Activated naive CD4-positive, alpha-beta T cell (primary cell): ENCODE results near the gene NIPA2.

Source experiments
- DNase-seq, 4 experiments: peaks; one replicate each; lab custom pipeline; 2025; lab: John Stamatoyannopoulos, UW

NIPA2 gene

DNA sequence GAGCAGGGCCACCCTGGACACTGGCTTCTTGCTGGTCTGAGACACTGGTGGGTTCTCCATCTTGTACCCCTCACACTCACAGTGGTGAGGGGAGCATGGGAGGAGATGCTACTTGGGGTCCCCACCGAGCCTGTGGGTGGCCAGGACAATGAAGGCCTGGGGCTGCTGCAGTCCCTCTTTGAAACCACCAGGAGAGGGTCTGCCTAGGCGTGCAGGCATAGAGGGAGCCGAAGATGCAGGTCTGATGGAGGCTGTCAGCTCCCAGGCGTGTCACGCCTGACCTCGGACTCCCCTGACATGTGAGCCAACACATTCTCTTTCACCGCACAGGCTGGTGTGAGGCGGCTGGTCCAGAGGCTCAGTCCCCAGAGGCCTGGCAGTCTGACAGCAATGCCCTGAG lies 39.1 kb downstream of the NIPA2 start:
- no peak for DNase-seq

DNA sequence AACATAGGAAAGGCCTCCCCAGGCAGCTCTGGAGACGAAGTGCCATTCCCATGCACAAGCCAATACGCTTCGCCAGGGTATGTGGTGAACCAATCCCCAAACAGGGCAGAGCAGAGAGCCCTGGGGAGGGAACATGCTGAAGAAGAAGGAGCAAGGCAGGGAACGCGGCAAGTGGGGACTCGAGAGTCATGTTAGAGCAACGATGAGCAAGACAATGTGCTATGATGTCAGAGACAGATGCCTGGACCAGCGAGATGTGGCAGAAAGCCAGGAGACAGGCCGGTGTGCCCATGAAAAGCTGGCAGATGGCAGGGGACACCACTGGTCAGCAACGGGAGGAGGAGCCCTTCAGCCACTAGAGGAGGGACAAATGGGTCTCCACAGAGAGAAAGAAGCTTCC lies 39.6 kb downstream of the NIPA2 start:
- DNase-seq = no peak

DNA sequence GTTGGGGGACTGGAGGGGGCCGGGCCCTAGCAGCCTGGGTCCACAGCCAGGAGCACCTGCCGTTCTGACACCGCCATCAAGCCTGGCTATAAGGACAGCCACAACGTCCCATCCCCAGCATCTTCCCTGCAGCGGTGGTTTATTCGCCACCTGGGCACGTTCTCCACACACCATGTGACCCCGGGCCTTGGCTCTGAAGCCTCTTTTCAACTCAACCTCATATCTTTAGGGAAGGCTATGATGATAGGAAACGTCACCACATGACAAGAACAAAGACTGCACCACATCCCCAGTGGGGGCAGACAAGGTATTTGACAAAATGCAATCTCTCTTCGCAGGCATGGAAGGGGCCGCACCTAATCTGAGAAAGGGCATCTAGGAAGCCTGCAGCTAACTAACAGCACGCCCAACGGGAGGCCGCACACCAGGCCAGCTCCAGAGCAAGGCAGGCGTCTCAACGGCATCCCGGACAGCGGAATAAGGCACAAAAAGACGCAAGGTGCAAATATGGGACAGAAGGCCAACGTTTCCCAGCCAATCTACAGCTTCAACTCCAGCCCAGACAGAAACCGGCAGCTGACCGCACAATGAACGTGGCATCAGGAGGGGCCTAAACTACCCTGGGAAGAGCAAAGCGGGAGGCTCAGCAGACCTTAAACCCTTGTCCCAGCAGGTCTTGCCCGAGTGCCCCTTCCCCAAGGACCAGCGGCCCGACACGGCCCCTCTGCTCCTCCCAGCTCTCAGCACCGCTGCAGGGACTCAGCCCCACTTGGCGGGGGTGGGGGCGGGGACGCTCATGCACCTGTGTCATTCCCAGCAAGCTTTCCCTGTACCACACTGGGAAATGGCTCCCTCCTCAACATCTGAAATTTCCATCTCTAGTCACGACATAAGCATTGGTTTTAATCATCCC lies 41.9 kb downstream of the NIPA2 start:
- no peak for DNase-seq

DNA sequence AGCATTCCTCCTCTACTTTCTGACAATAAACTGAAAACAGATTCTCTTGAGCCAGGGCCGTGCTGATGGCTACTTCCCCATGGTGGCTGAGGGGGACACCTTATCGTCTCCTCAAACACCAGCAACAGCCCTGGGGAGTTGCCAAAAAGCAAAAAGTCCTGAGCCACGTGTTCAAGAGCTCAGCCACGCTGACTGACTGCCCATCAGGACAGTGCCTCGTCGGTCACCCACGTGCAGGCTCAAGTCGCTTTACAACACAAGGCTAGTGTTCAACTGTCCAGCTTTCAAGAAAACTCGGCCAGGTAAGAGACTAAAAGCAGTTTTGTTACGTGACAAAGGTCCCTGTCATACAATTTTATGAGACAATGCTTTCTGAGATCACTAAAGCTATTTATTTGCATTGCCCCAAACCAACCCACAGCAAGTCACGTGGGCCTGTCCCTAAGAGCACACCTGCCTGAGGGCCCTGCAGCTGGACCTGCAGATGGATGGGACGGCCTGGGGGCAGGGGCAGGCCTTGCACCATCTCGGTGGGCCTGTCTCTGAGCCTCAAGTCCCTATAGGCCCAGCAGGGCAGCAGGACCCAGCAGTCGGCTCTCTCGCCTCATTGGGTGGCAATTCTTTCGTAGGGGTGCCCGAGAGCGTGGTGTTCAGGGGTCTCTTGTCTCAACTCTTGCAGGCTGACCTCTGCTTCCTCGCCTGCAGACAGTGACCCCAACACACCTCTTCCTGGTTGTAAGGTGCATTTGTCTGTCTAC lies 42.7 kb downstream of the NIPA2 start:
- no peak for DNase-seq

DNA sequence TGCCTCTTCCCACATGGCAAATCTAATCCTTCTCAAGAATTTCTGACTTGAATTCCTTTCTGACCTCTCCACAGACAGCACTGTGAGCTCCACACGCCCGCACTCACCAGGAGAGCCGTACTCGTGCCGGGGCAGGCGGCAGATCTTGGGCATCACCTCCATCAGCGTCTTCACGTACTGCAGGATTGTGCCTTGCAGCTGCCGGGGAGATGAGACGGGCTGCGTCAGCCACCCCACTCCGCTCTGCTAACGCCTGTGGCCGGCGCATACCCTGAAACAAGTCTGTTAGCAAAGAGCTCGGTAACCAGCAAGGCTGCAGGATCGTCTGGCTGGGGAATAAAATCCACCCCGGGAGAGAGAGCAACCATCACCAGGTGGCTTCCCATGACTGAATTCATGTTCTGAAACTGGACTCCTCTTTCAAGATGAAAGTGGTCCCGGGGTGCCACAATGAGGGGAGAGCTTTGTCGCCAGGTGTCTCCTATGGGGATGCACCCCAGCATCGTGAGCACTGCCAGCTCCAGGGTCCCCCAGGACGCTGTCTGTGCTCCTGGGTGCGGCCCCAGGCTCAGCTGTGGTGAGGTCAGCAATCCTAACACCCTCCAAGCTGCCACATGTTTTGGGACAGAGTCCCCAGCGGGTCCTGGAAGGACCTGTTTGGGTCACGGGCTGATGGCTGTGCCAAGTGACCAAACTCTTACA lies 43.4 kb downstream of the NIPA2 start:
- no peak for DNase-seq

DNA sequence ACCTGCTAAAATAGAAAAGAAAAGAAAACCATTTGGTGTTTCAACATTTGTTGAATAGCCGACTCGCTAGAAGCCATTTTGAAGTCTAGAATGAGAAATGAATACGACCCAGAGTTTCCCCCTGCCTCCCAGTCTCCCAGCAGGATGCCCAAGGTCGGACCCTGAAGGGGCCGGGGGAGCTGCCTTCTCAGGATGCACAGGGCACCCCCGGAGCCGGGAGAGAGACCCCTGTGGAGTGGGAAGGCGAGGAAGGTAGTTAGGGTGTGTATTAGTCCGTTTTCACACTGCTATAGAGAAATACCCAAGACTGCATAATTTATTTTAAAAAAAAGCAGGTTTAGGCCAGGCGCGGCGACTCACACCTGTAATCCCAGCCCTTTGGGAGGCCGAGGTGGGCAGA lies 44.7 kb downstream of the NIPA2 start:
- DNase-seq = no peak

DNA sequence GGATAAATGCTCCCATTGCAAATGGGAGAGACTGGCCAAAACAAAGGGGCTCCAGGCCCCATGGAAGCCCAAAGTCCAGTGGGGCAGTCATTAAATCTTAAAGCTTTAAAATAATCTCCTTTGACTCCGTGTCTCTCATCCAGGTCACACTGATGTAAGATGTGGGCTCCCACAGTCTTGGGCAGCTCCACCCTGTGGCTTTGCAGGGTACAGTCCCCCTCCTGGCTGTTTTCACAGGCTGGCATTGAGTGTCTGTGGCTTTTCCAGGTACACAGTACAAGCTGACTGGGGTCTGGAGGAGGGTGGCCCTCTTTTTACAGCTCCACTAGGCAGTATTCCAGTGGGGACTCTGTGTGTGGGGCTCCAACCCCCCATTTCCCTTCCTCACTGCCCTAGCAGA lies 45.9 kb downstream of the NIPA2 start:
- DNase-seq = no peak

DNA sequence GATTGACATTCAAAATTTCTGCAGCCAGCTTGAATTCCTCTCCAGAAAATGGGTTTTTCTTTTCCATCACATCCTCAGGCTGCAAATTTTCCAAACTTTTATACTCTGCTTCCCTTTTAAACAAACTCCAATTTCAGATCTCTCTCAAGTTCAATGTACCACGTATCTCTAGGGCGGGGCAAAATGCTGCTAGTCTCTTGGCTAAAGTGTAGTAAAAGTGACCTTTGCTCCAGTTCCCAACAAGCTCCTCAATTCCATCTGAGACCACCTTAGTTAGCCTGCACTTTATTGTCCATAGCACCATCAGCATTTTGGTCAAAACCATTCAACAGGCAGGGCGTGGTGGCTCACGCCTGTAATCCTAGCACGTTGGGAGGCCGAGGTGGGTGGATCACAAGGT lies 46.7 kb downstream of the NIPA2 start:
- no peak for DNase-seq

DNA sequence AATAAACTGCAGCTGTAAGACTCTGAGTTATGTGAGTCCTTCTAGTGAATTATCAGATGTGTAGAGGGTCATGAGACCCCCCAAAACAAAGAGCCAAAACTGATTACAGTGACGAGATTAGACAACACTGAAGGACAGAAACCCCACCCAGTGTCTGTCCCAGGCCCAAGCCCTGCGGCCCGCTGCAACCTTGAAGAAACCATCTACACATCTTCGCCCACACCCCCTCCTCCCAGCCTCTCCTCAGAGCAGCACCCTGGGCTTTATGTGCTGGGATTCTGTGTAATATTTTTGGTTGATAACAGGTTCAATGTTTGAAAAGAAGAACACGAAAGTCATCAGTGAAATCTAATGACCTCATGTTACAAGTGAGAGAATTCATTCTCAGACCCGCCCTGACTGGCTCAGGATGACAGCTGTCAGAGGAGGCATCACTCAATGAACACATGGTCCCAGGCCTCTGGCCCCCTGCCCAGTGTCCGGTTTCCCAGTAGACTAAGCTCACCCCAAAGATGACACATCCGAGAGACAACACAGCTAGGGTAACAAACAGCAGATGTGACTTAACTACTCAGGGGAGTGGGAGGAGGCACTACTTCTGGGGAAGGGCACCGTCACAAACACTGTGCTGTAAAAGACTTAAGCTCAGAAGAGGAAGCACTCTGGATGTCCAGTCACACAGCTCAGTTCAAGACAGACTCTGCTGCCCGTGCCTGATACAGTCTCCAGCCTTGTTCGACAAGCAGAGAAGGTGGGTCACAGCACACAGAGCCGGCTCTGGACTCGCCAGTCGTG lies 48.9 kb downstream of the NIPA2 start:
- no peak for DNase-seq

DNA sequence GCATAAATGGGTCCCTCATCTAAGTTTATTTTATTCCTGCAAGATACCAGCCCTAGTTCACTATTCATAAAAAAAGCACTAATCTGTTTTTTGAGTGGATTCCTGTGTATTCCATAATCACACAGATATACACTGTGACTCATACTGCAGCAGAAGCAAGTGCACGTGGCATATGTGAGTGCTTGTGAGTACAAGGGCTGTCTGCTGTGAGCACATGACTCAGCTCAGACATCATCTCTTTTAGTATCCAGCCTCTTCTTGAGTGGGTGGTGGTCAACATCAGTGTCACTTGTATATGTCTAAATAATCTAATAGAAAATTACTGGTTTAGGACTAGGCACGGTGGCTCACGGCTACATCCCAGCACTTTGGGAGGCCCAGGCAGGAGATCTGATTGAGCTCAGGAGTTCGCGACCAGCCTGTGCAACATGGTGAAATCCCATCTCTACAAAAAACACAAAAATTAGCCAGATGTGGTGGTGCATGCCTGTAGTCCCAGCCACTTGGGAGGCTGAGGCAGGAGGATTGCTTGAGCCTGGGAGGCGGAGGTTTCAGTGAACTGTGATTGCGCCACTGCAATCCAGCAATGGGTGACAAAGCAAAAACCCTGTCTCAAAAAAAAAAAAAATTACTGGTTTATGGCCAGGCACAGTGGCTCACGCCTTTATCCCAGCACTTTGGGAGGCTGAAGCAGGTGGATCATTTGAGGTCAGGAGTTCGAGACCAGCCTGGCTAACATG lies 49.8 kb downstream of the NIPA2 start:
- no peak for DNase-seq

DNA sequence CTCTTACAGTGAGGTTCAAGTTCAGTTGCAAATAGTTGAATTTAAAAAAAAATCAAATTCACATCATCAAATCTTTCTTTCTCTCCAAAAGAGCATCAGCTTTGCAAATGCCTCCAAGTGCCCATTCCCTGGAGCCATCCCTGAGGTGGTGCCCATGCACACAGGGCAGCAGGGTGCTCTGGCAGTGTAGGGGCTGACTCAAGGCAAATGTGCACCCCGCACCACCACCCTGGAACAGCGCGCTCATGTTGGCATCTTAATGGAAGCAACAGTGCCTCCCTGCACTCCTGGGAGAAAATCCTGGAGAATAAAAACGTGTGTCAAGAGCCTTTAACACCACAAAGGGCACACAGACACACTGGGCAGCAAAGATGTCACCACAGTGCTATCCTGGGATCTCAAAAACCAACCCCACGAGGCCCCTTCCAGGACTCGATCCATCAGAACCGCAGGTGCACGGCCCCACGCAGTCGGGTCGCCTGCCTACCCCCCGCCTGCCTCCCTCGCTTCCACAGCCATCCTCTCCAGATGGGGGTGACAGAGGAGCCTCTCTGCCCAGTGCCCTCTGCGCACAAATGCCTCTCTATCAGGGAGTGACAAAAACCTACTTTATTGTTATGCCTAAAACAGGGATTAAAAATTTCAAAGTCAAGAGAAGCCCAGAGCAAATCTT lies 50.8 kb downstream of the NIPA2 start:
- no peak for DNase-seq

DNA sequence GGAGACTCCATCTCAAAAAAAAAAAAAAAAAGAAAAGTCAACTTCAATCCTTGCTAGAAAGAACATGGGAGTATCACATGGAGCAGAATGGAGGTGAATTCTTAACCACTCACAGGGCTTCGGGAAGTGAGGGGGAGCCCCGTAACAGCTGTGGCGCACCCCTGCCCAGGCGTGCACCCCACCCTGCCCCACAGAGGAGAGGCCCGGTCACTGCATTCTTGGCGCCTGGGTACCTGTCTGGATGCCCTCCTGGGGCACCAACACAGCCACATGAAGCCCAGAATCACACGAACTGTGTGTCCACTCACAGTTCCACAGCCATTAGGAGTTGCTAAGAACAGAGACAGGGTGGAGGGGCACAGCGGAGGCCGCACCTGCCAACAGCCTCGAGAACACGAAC lies 51.8 kb downstream of the NIPA2 start:
- DNase-seq = no peak

DNA sequence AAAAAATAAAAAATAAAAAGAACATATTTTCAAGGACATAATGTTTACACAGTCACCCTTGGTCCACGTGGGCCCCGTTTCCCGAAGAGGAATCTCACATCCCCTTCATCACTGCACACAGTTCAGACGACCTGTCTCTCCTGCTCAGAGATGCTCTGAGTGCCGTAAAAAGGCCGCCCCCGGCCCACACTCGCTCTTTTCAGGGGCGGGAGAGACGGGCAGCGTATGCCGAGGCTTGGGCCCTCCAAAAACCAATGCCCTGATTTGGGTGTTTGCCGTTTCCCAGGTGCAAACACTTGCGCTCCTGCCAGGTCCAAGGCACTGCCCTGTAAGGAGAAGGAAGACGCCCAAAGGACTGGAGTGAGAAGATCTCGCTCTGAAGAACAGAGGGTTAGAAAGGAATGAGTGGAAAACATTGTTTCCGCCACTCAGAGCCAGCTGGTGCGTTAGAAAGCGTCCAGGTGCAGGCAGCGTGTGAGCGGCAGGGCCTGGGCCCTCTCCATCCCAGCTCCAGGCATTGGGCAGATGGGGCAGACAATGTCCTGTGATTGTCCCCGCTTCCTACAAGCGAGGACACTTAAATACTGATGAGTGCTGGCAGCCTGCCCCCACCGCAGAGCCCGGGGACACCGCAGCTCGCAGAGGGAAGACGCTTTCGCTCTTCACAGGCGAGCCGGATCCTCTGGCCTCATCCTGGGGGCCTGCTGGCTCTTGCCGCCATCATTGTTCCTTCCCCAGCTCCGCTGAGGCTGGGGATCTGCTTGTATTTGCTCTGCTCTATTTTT lies 53.2 kb downstream of the NIPA2 start:
- no peak for DNase-seq

DNA sequence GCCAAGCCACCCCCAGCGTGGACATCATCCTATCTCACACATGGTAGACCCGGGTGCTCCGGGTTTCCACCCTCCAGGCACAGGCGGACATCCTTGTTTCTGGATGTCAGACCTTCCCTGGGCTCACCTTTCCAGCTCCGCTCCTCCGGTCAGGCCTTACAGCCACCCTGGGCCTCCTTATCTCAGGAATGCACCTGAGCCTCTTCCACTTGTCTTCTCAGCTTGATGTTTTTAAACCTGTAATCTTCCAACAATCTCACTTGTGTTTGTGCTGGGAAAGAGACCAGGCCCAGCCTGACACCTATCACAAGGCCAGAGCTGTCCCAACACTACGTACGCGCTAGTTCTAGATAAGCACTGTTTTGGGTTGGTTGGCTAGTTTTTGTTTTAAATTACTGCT lies 53.9 kb downstream of the NIPA2 start:
- no peak for DNase-seq

DNA sequence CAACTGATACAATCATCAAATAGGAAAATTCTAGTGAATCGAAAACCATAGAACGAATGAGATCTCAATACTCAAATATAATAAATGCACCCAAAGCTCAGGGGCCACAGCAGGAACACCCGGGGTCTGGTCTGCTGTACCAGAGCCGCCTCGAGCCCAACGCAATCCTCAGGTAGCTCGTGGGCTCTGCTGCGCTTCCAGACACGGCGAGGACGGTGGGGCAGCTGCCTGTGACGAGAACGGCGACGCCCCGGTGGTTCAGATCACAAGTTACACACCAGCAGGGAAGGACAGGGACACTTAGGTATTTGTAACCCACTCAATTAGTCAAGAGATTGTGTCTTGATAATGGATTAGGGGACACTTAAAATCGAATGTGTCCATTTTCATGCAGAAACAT lies 54.6 kb downstream of the NIPA2 start:
- no peak for DNase-seq

DNA sequence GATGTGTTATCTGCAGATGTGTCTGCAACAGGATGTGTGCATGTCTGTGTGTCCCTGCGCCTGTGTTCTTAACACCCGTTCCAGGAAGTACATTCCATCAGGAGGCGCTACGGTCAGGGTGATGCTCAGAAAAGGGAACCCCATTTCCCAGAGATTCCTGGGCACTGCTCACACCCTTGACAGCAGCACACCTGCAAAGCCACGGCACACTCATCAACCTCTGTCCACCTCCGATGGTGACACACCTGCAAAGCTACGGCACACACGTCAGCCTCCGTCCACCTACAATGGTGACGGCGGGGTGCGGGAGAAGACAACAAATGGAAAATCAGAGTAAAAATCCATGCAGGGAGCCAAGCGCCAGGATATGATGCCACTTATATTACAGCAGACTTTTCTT lies 55.4 kb downstream of the NIPA2 start:
- no peak for DNase-seq

DNA sequence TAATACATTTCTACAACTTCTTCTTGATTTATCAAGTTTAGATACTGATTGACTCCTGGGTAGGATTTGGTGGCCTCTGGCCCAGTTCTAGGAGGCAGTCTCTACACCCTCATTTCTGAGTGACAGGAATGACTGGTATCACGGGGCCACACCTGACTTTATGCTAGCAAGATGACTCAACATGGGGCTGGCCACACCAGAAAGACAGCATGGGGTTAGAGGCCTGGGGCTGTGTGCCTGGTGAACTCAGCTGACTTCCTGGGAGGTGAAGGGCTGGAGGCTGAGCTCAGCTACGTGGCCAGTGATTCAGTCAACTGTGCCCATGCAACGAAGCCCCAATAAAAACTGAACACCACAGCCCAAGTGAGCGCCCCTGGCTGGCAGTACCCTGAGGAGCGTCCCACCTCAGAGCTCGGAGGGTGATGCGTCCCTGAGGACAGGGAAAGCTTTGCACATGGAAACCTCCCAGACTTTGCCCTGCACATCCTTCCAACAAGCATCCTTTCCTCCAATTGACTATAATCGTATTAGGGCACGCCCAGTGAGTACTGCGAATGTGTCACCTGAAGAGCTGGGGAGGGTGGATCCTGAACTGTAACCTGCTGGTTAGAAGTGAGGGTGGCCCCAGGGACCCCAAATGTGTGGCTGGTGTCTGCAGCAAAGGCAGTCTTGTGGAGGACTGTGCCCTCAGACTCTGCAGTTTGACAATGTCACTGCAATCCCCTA lies 57.2 kb downstream of the NIPA2 start:
- no peak for DNase-seq

DNA sequence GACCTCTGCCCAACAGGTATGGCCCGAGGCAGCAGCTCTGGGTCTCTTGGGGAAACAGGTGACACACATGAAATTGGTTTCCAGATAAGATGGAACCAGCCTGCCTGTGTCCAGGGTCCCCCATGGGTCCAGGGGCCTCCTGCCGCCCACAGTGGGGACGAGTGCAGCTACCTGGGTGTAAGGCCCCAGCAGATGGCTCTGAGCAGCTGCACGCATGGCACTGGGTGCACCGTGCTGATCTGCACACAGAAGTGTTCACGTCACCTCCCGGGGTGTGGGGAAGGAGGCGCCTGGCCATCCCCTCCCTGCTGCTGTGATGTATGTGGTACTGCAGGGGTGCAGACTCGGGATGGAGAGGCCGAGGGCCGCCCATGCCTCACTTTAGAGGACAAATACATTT lies 63.6 kb downstream of the NIPA2 start:
- no peak for DNase-seq

DNA sequence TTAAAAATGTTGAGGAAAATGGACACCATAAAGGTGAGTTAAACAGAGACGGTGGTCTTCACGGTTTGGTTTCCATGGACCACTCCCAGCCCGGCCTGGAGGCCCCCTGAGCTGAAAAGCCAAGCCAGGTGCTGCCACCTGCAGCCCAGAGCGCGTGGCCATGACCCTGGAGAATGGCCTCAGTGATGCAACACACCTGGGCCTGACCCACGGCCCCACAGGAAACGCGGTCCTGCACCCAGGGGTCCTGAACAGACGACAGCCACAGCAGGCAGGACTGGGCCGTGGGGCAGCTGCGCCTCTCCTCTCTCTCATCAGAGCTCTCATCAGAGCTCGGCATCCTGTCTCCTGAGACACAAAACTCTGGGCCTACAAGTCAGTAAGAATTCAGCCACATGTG lies 64.1 kb downstream of the NIPA2 start:
- no peak for DNase-seq
